GM23338 (cell line): Measurements from ENCODE around the gene AKT2. TPM values are rescaled to one million over a fixed set of nuclear protein-coding genes. Genes with fewer than 3 reads are reported as not detected.

Source experiments
- ATAC-seq: fragments of 200-7000 bp; cut with Tn5 transposase; 3 replicates; pipeline ENCODE4 v1.9.1; 2020
- DNase-seq: peaks from one replicate; pipeline ENCODE4 v3.0.0-alpha.2; 2015; ENCODE audit warnings: low spot score
- H2AFZ ChIP-seq: fragments of 200-600 bp; sonication (generic); 2 replicates; pipeline ENCODE4 v1.8.0; 2016; ENCODE audit warnings: antibody characterized with exemption, mild to moderate bottlenecking, moderate library complexity
- H3F3A ChIP-seq: fragments of 200-600 bp; sonication (generic); replicated peaks from 2 replicates; pipeline ENCODE4 v1.8.0; 2017; ENCODE audit warnings: antibody characterized with exemption, mixed run types, low read depth
- H3K27ac ChIP-seq: fragments of 200-600 bp; sonication (generic); 2 replicates; pipeline ENCODE4 v1.6.1; 2016; ENCODE audit warnings: low read depth
- H3K27me3 ChIP-seq: fragments of 200-600 bp; sonication (generic); 2 replicates; pipeline ENCODE4 v1.8.0; 2016; ENCODE audit warnings: mild to moderate bottlenecking, mixed run types, moderate library complexity; ENCODE audit not compliant: insufficient read depth
- H3K36me3 ChIP-seq: fragments of 200-600 bp; sonication (generic); 2 replicates; pipeline ENCODE4 v1.8.0; 2016; ENCODE audit warnings: mild to moderate bottlenecking; ENCODE audit not compliant: insufficient read depth
- H3K4me1 ChIP-seq: fragments of 200-600 bp; sonication (generic); 2 replicates; pipeline ENCODE4 v1.8.0; 2016; ENCODE audit warnings: mild to moderate bottlenecking, moderate library complexity; ENCODE audit not compliant: insufficient read depth
- H3K4me2 ChIP-seq: fragments of 200-600 bp; sonication (generic); 2 replicates; pipeline ENCODE4 v1.7.1; 2017; ENCODE audit warnings: mixed run types
- H3K4me3 ChIP-seq: fragments of 200-600 bp; sonication (generic); 2 replicates; pipeline ENCODE4 v1.6.1; 2016; ENCODE audit warnings: mixed run types
- H3K79me2 ChIP-seq: fragments of 200-600 bp; sonication (generic); replicated peaks from 2 replicates; pipeline ENCODE4 v1.8.0; 2017; ENCODE audit warnings: mild to moderate bottlenecking; ENCODE audit not compliant: insufficient read depth
- H3K9me2 ChIP-seq: fragments of 200-600 bp; sonication (generic); 2 replicates; pipeline ENCODE4 v1.8.0; 2017; ENCODE audit not compliant: insufficient read depth
- H4K20me1 ChIP-seq: fragments of 200-600 bp; sonication (generic); replicated peaks from 2 replicates; pipeline ENCODE4 v1.8.0; 2017; ENCODE audit warnings: mild to moderate bottlenecking; ENCODE audit not compliant: insufficient read depth
- H3K27ac Mint-ChIP-seq: 2 replicates; pipeline ENCODE4 v1.8.0; 2020; ENCODE audit warnings: inconsistent platforms, mild to moderate bottlenecking, moderate library complexity, mixed read lengths
- H3K27me3 Mint-ChIP-seq: 3 replicates; pipeline ENCODE4 v1.8.0; 2022; ENCODE audit warnings: low read depth, mild to moderate bottlenecking, moderate library complexity, mixed read lengths, inconsistent platforms; ENCODE audit not compliant: insufficient read depth, poor library complexity
- H3K36me3 Mint-ChIP-seq: 3 replicates; pipeline ENCODE4 v1.8.0; 2021; ENCODE audit warnings: low read depth, mild to moderate bottlenecking, inconsistent platforms, moderate library complexity, mixed read lengths
- H3K4me1 Mint-ChIP-seq: 3 replicates; pipeline ENCODE4 v1.8.0; 2020; ENCODE audit warnings: mild to moderate bottlenecking, inconsistent platforms, mixed read lengths
- H3K4me3 Mint-ChIP-seq: 3 replicates; pipeline ENCODE4 v1.8.0; 2021; ENCODE audit warnings: moderate library complexity, mild to moderate bottlenecking, inconsistent platforms, mixed read lengths
- H3K9me3 Mint-ChIP-seq: 3 replicates; pipeline ENCODE4 v1.8.0; 2020; ENCODE audit warnings: moderate library complexity, mild to moderate bottlenecking, inconsistent platforms, mixed read lengths
- CREB1 ChIP-seq: fragments of 250-450 bp; sonication (Bioruptor Pico); IDR thresholded peaks from 2 replicates; pipeline ENCODE4 v1.5.0; 2020; ENCODE audit warnings: low read depth, mild to moderate bottlenecking, moderate library complexity
- CTCF ChIP-seq, 2 experiments: fragments of 200-600 bp in 1 of 2; sonication (generic) in 1 of 2; conservative IDR thresholded peaks; 2 replicates each; pipeline versions ENCODE4 v1.5.1 to v1.6.1; 2016 to 2017; ENCODE audit warnings: antibody characterized with exemption in 2 of 2, low read depth in 2 of 2, mild to moderate bottlenecking in 2 of 2, moderate library complexity in 1 of 2
- ETS1 ChIP-seq: IDR thresholded peaks from 2 replicates; pipeline ENCODE4 v1.6.1; 2016; ENCODE audit warnings: antibody characterized with exemption
- JUNB ChIP-seq: IDR thresholded peaks from one replicate; pipeline ENCODE4 v1.6.1; 2016; ENCODE audit warnings: antibody characterized with exemption; ENCODE audit not compliant: unreplicated experiment
- NANOG ChIP-seq: IDR thresholded peaks from 2 replicates; pipeline ENCODE4 v1.6.1; 2016; ENCODE audit warnings: antibody characterized with exemption, borderline replicate concordance
- POLR2AphosphoS5 ChIP-seq: IDR thresholded peaks from 2 replicates; pipeline ENCODE4 v1.6.1; 2016; ENCODE audit warnings: antibody characterized with exemption, low read depth
- REST ChIP-seq: IDR thresholded peaks from one replicate; pipeline ENCODE4 v1.6.1; 2018; ENCODE audit warnings: antibody characterized with exemption; ENCODE audit not compliant: unreplicated experiment
- STAT1 ChIP-seq: IDR thresholded peaks from one replicate; pipeline ENCODE4 v1.6.1; 2016; ENCODE audit warnings: antibody characterized with exemption; ENCODE audit not compliant: unreplicated experiment
- ZNF331 ChIP-seq: fragments of 250-450 bp; sonication (Bioruptor Pico); IDR thresholded peaks from 2 replicates; pipeline ENCODE4 v1.5.0; 2020; ENCODE audit warnings: low read depth, mild to moderate bottlenecking, moderate library complexity
- polyA plus RNA-seq: library from polyadenylated mRNA; unstranded; fragments of >200 nt; fragmentation: Nextera tagmentation; extraction: Ambion mirVana; gene quantifications from 2 replicates; pipeline ENCODE4 v1.2.1, GENCODE V29; 2016
- total RNA-seq: library from RNA; depleted of rRNA; stranded (reverse); fragments of >200 nt; shearing (Covaris generic); gene quantifications from 2 replicates; pipeline ENCODE4 v1.2.3, GENCODE V29; 2014

The AKT2 gene
- total and polyA plus RNA-seq, 2 experiments from 2014 or later: 17.6 to 123 TPM

GRCh38 chr19:40236366-40236765, 48.8 kb downstream of the AKT2 start:
- Mint-ChIP-seq H3K4me1 (peaks cover 13% of the 10 kb centered on the region), H3K4me3 (no peak overlapping the region), H3K27me3 (peaks cover 13% of the 10 kb centered on the region), H3K9me3 (no peaks in the 10 kb centered on the region), H3K36me3 (peaks cover 27% of the 10 kb centered on the region), H3K27ac (no peak overlapping the region)
- H3K27ac ChIP-seq: no peak overlapping the region
- H4K20me1 ChIP-seq: no peaks in the 10 kb centered on the region
- H3K4me3 ChIP-seq: no peak overlapping the region
- no peaks in the 10 kb centered on the region for H3K9me2 ChIP-seq
- H3K4me2 ChIP-seq: no peak overlapping the region
- no peaks in the 10 kb centered on the region for H3K79me2 ChIP-seq
- no peak overlapping the region for H2AFZ ChIP-seq
- H3K4me1 ChIP-seq: peaks cover 12% of the 10 kb centered on the region
- no peaks in the 10 kb centered on the region; the same call in 1 of the 2 replicates for H3K36me3 ChIP-seq
- H3F3A ChIP-seq: 0 out of 2 replicates have a peak, but pooled peaks cover 2% of the 10 kb centered on the region
- no peak for DNase-seq
- no peak for ATAC-seq
- TF ChIP-seq ZNF331 (CRISPR knock-in tag) (no peak), POLR2AphosphoS5 (no peak), CREB1 (CRISPR knock-in tag) (no peak), ETS1 (no peak), REST (no peak), STAT1 (no peak), NANOG (no peak)
- no peaks in the 10 kb centered on the region for H3K27me3 ChIP-seq

- H3K4me2 ChIP-seq: no peak overlapping the region
- Mint-ChIP-seq H3K27me3 (peaks cover 13% of the 10 kb centered on the region), H3K36me3 (peaks cover 23% of the 10 kb centered on the region), H3K4me1 (peaks cover 17% of the 10 kb centered on the region), H3K9me3 (no peaks in the 10 kb centered on the region), H3K27ac (no peak overlapping the region), H3K4me3 (no peak overlapping the region)
- H3K27ac ChIP-seq: no peak overlapping the region
- H3K4me1 ChIP-seq: peaks cover 16% of the 10 kb centered on the region
- H3K79me2 ChIP-seq: no peaks in the 10 kb centered on the region
- TF ChIP-seq JUNB (no peak), ZNF331 (CRISPR knock-in tag) (no peak), NANOG (no peak), CTCF (conservative IDR thresholded peaks at IDR 0.05; ENCODE audit: low read depth in 2 of 2) (no peak), STAT1 (no peak), REST (no peak)
- H3K4me3 ChIP-seq: no peak overlapping the region
- H2AFZ ChIP-seq: no peak overlapping the region
- H3K27me3 ChIP-seq: no peaks in the 10 kb centered on the region
- DNase-seq (no peak), ATAC-seq (no peak)
- 0 out of 2 replicates have a peak, but pooled peaks cover 3% of the 10 kb centered on the region for H3F3A ChIP-seq
- no peaks in the 10 kb centered on the region; the same call in 1 of the 2 replicates for H3K36me3 ChIP-seq
- H3K9me2 ChIP-seq: no peaks in the 10 kb centered on the region
- H4K20me1 ChIP-seq: no peaks in the 10 kb centered on the region
Measured at GRCh38 chr19:40236026-40236355, 49.2 kb downstream of the AKT2 start.
